ENCODE data around the gene RSPH9. TPM values are rescaled to one million over a fixed set of nuclear protein-coding genes. Genes with fewer than 3 reads are reported as not detected.

Gene RSPH9
- not detected for total RNA-seq

DNA sequence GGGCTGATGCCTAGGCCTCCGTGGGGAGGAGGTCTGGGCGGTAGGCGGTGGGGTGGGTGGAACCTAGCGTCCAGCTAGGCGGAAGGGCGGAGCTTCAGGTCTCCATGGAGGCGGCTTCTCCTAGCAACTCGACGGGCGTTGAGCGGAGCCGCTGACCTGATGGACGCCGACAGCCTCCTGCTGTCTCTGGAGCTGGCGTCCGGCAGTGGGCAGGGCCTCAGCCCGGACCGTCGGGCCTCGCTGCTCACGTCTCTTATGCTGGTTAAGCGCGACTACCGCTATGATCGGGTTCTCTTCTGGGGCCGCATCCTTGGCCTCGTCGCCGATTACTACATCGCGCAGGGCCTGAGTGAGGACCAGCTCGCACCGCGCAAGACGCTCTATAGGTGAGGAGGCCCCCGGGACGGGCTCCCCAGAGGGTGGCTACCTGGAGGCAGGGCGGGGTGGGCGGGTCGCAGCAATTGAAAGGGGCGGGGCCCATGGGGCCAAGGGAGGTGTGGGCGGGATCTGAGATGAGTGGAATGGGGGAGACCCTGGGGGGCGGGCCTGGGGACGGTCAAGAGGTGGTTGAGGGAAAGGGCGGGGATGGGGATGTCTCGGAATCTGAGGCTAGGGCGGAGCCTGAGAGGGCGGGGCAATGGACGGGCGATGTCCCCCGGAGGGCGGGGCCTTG is at the start of gene RSPH9:
Gene RSPH9, plus strand, starts transcription at position 97 of the 673 bp plus-strand sequence. Its CDS starts 63 bp downstream, at position 160.

GRCh38 chr6:43629104-43629504 is 15.7 kb upstream of the RSPH9 start, which contains the start of gene GTPBP2:
TSS of gene GTPBP2 (minus strand) at chr6:43629264. CDS start at chr6:43629162, 102 bp downstream.

DNA sequence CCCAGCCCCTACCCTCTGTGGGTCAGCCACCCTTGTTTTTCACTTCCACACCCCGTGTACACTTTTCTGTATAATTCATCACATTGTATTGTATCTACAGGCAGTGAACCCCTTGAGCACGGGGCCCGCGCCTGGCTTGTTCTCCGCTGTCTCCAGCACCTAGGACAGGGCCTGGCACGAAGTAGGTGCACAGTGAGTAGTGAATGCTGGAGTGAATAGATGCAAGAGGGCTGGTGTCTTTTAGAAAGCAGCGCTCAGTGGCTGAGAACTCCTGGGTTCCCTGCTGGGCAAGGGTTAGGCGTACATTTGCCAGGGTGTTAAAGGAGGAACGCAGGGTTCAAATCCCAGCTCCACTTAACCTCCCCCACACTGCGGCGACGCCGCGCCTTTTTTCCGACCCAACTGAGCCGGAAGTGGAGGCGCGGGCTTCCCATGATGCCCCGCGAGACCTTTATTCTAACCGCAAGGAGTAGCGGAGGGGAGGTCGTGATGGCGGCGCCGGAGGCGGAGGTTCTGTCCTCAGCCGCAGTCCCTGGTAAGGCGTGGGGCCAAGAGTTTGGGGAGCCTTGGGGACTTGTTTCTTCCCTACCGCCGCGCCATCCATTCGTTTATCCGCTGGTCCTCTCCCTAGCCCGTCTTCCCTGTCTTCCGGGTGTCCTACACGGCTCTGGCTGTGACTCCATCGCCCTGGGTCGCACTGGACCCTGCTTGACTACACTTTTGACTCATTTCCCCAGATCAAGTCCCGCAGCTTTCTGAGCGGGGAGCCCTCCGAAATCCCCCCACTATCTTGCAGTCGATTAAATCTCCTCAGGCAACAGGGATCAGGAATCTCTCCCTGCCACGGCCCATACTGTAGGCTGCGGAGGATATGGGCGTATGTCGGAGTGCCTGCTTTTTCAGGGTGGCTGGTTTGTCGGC is 9.2 kb upstream of the RSPH9 start, which contains the start of gene MAD2L1BP:
Gene MAD2L1BP, plus strand, starts transcription at position 454 of the 921 bp plus-strand sequence. Its CDS starts 36 bp downstream, at position 490.

DNA sequence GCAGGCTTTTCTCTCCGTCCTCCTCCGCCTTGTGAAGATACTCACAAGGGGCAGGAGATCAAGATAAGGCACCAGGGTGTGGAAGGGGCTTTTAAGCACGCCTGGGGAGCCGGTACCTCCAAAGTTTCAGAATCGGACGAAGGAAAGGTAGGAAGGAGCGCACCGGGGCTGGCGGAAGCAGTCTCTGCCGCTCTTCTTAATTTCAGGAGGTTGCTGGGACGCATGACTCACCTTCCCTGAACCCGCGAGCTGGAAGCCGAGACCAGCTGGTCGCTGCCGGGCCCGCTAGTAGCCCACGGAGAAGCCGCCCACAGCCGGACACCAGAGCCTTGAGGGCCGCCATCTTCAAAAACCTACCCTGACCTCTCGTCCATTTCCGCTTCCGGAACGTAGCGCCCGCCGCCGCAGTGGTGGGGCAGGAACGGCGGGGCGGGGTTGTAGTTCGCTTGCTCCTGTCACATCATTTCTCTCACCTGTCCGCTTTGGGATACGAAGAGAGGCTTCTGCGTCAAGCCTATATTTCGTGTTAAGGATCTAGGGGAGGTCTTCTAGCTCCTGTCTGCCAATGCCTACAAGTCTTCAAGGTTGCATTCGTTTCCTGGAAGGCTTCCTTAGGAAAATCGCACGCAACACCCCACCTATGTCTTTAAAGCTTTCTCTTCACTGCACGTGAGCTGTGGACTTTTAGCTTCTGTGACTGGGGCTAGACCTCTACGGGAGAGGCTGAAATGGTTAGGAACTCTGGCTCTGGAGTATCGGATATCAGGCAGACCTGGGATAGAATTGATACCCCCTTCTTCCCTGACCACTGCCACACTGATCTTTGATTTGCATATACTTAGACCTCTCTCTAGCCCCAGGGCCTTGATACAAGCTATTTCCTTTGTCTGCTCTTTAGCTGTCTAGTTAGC is 42.9 kb downstream of the RSPH9 start, which contains the start of gene MRPS18A:
Gene MRPS18A, minus strand, starts transcription at position 355 of the 911 bp plus-strand sequence. Its CDS starts 12 bp downstream, at position 343.

Other genes starting within 250 kb of the RSPH9 start
- 10 to 100 TPM; 42.2 to 48.8 TPM for gene ABCC10, start 217.5 kb upstream of the RSPH9 start, total RNA-seq
- under 1 TPM; 0.43 to 0.55 TPM for gene DLK2, start 189.5 kb upstream of the RSPH9 start, total RNA-seq
- 10 to 100 TPM; 35.9 to 39.7 TPM for gene TJAP1, start 167.5 kb upstream of the RSPH9 start, total RNA-seq
- gene LRRC73, start 134.7 kb upstream of the RSPH9 start, total RNA-seq, result under 1 TPM; 0.14 to 0.33 TPM
- 10 to 100 TPM; 63.2 to 69.1 TPM for gene YIPF3, start 128.1 kb upstream of the RSPH9 start, total RNA-seq
- gene POLR1C, start 127.9 kb upstream of the RSPH9 start, total RNA-seq, result 10 to 100 TPM; 30.0 to 36.2 TPM
- gene XPO5, start 69.0 kb upstream of the RSPH9 start, total RNA-seq, result 10 to 100 TPM; 49.0 to 49.5 TPM
- gene POLH, start 68.9 kb upstream of the RSPH9 start, total RNA-seq, result 10 to 100 TPM; 67.9 to 70.9 TPM
- 10 to 100 TPM; 82.4 to 87.5 TPM for gene GTPBP2, start 15.8 kb upstream of the RSPH9 start, total RNA-seq
- 10 to 100 TPM; 34.8 to 35.6 TPM for gene MAD2L1BP, start 9.2 kb upstream of the RSPH9 start, total RNA-seq
- gene MRPS18A, start 42.8 kb downstream of the RSPH9 start, total RNA-seq, result 10 to 100 TPM; 36.3 to 37.3 TPM
- 10 to 100 TPM; 54.9 to 59.1 TPM for gene VEGFA, start 125.2 kb downstream of the RSPH9 start, total RNA-seq